ENCODE data around the gene DEFB119. TPM values are rescaled to one million over a fixed set of nuclear protein-coding genes. Genes with fewer than 3 reads are reported as not detected.

DEFB119 gene
- total RNA-seq, 4 donors from 2014 or later: not detected

DNA sequence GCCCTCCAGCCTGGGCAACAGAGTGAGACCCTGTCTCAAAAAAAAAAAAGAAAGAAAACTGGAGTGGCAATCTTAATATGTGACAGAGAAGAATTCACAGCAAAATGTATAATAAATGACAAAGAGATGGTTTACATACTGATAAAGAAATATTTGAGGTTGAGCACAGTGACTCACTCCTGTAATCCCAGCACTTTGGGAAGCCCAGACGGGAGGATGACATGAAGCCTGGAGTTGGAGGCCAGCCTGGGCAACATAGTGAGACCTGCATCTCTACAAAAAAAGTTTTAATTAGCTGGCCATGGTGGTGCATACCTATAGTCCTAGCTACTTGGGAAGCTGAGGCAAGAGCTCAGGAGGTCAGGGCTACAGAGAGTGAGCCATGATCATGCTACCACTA is 34.4 kb downstream of the DEFB119 start:
- intact Hi-C loops (cut with DNase I): no loop called here

DNA sequence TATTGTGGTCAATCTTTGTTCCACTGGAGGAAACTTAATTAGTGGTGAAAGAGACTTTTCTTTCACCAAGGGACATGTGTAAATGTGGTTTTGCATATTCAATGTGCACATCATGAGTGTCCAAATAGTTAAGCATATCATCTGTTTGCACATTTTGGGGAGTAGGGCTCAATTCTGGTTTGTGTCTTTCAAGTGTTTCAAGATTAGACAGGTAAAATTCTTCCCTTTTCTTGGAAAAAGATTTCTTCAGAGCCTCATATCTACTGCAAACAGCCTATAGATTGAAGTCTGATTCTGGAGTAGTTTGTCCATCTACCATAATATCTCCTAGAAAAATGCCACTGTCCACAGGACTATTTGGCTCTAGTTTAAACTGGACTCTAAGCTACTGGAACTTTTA is 48.9 kb downstream of the DEFB119 start:
- DNase-seq: no peak
- intact Hi-C loops (cut with DNase I): no loop called here
- Histone ChIP-seq H3K36me3 (no peaks in the 10 kb centered on the region), H3K4me1 (no peaks in the 10 kb centered on the region), H3K4me3 (no peak overlapping the region), H3K9me3 (no peaks in the 10 kb centered on the region), H3K27ac (no peak overlapping the region), H3K27me3 (no peaks in the 10 kb centered on the region)
- TF ChIP-seq POLR2A (IDR thresholded peaks at IDR 0.05): no peak
- TF ChIP-seq, protein P1, sequence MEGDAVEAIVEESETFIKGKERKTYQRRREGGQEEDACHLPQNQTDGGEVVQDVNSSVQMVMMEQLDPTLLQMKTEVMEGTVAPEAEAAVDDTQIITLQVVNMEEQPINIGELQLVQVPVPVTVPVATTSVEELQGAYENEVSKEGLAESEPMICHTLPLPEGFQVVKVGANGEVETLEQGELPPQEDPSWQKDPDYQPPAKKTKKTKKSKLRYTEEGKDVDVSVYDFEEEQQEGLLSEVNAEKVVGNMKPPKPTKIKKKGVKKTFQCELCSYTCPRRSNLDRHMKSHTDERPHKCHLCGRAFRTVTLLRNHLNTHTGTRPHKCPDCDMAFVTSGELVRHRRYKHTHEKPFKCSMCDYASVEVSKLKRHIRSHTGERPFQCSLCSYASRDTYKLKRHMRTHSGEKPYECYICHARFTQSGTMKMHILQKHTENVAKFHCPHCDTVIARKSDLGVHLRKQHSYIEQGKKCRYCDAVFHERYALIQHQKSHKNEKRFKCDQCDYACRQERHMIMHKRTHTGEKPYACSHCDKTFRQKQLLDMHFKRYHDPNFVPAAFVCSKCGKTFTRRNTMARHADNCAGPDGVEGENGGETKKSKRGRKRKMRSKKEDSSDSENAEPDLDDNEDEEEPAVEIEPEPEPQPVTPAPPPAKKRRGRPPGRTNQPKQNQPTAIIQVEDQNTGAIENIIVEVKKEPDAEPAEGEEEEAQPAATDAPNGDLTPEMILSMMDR (IDR thresholded peaks at IDR 0.05): no peak

More for the DNA sequence above, 34.4 kb downstream of the DEFB119 start:
- 28 to 42% methylated on average over 1 of the region's 1 CpG for WGBS, 2 donors
- DNase-seq: no peak
- no peaks in the 10 kb centered on the region for H3K4me1 ChIP-seq
- H3K27ac ChIP-seq: no peak overlapping the region
- no peaks in the 10 kb centered on the region for H3K36me3 ChIP-seq
- H3K27me3 ChIP-seq: no peaks in the 10 kb centered on the region
- TF ChIP-seq, protein P1 (IDR thresholded peaks at IDR 0.05): no peak
- no peak for TF ChIP-seq POLR2A (IDR thresholded peaks at IDR 0.05)
- H3K9me3 ChIP-seq: no peaks in the 10 kb centered on the region
- no peak overlapping the region for H3K4me3 ChIP-seq

DNA sequence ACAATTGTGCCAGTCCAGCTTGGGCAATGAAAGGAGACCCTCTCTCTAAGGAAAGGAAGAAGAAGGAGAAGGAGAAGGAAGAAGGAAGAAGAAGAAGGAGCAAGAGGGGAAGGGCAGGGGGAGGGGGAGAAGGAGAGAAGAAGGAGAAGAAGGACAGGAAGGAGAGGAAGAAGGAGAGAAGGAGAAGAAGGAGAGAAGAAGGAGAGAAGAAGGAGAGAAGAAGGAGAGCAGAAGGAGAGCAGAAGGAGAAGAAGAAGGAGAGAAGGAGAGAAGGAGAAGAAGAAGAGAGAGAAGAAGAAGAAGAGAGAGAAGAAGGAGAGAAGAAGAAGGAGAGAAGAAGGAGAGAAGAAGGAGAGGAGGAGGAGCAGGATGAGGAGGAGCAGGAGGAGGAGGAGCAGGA is 59.5 kb downstream of the DEFB119 start:
- H3K27me3 ChIP-seq: no peaks in the 10 kb centered on the region
- no peak overlapping the region for H3K27ac ChIP-seq
- intact Hi-C loops (cut with DNase I): no loop called here
- H3K36me3 ChIP-seq: no peaks in the 10 kb centered on the region
- no peaks in the 10 kb centered on the region for H3K4me1 ChIP-seq
- H3K9me3 ChIP-seq: no peaks in the 10 kb centered on the region
- TF ChIP-seq POLR2A (IDR thresholded peaks at IDR 0.05): no peak
- TF ChIP-seq, protein P1 (IDR thresholded peaks at IDR 0.05): no peak
- DNase-seq: no peak
- H3K4me3 ChIP-seq: no peak overlapping the region

Small RNA genes lying within 50 kb of the gene (small RNA-seq; reads per million reads assigned to genes)
- gene DEFB117 (0 reads per million in 4 donors), gene RF00561 (0 reads per million in 4 donors), gene RNA5SP480 (0 reads per million in 4 donors)

Other genes with a start within 250 kb of the DEFB119 start
- not detected for gene DEFB115, start 132.9 kb downstream of the DEFB119 start, total RNA-seq
- gene DEFB116, start 82.0 kb downstream of the DEFB119 start, total RNA-seq: not detected
- not detected for gene DEFB118, start 22.0 kb downstream of the DEFB119 start, total RNA-seq
- not detected for gene DEFB121, start 15.6 kb upstream of the DEFB119 start, total RNA-seq
- gene DEFB123, start 50.0 kb upstream of the DEFB119 start, total RNA-seq: not detected
- gene DEFB124, start 84.5 kb upstream of the DEFB119 start, total RNA-seq: not detected
- gene REM1, start 84.7 kb upstream of the DEFB119 start, total RNA-seq: 1 to 10 TPM in 2 of 4 donors, under 1 TPM in 1, not detected in 1; 0.18 to 4.0 (median 1.3) TPM
- 100 to 1,000 TPM in 2 of 4 donors, 10 to 100 TPM in 2; 76.3 to 162 (median 108) TPM for gene HM13, start 123.9 kb upstream of the DEFB119 start, total RNA-seq
- gene ID1, start 214.7 kb upstream of the DEFB119 start, total RNA-seq: 100 to 1,000 TPM; 422 to 839 (median 555) TPM
- gene COX4I2, start 247.3 kb upstream of the DEFB119 start, total RNA-seq: 1 to 10 TPM in 2 of 4 donors, under 1 TPM in 1, not detected in 1; 0.83 to 3.1 (median 2.6) TPM

Data from esophagus squamous epithelium (tissue), 5 donors.